ENCODE measurements around the gene CCDC40.
"Not testable (repeated sequence)": the region's sequence is repeated elsewhere in the genome, so short reads cannot be mapped to it uniquely, and the experiment has no call there.

The CCDC40 gene

DNA sequence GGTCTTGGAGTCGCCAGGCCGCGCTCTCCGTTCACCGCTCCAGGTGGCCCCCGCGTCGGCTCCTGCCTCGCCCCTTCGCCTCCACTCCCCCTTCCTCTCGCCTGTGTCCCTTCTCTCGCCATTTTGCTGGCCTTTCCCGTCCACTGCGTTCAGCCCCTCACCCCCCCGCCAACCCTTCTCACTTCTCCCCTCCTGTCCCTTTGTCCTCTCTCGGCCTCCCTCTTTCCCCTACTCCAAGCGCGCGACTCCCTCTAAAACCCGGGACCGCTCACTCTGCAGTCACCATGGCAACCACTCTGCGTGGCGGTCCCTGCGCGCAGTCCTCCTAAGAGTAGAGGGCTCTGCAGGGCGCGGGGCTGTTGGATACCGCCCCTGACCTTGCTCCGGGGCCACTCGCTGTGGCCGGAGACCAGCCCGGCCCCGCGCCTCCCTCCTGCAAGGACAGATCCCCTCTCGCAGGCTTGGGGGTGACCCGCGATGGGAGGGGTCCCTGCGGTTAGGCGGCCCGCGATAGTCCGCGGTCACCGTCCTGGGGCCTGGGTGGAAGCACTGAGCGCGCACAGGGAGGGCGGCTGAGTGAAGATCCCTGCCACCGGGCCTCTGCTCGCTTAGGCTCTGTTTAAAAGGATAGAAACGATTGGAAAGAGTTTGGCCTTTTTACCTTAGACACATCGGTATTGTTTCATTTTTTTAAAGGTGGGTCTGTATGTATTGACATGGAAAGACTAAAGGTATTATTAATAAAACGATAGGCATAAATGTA, 454 bp downstream of the CCDC40 start:
- in situ Hi-C loops (cut with MboI; ENCODE audit: low sequenced_read_pairs): no loop called here

DNA sequence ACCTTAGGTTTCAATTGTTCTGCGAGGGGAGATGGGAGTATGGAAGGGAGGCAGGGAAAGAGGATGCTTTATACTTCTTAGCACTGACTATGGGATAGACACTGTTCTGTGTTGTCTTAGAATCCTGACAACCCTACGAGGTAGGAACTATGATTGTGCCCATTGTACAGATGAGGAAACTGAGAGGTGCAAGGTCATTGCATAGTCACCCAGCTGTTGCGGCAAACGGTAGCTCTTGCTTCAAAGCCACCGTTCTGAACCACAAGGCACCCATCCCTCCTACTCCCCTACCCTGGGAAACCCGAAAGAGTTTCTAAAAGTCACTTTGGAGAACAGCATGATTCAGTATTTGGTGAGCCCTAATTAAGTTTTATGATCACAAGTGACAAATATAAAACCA, 7.5 kb downstream of the CCDC40 start:
- in situ Hi-C loops (cut with MboI; ENCODE audit: low sequenced_read_pairs): no loop called here

DNA sequence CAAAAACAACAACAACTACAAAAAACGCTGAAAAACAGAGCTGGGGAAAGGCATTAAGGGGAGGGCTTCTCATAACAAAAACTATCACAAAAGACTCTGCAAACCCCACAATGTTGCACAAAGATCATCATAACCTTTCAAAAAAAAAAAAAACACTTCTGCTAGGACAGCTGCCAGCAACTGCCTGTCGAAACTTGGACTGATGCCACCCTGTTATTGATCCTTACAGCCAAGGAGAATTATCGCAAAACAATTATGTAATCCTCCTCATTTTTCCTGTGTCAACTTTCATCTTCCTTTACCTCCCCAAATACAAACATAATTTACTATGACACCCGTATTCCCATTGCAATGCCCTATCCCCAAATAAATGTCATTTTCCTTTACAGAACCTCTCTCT, 9.3 kb downstream of the CCDC40 start:
- in situ Hi-C loops (cut with MboI; ENCODE audit: low sequenced_read_pairs): no loop called here

DNA sequence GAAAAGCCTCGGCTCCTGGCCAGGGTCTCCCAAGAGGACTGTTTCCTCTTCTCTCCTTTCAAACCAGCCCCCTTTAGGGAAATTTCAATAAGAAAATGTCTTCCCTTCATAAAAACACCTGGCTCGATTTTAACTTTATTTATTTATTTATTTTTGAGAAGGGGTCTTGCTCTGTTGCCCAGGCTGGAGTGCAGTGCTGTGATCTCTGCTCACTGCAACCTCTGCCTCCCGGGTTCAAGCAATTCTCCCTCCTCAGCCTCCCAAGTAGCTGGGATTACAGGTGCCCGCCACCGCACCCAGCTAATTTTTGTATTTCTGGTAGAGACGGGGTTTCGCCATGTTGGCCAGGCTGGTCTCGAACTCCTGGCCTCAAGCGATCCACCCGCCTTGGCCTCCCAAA, 10.3 kb downstream of the CCDC40 start:
- in situ Hi-C loops (cut with MboI; ENCODE audit: low sequenced_read_pairs): not testable (repeated sequence)

DNA sequence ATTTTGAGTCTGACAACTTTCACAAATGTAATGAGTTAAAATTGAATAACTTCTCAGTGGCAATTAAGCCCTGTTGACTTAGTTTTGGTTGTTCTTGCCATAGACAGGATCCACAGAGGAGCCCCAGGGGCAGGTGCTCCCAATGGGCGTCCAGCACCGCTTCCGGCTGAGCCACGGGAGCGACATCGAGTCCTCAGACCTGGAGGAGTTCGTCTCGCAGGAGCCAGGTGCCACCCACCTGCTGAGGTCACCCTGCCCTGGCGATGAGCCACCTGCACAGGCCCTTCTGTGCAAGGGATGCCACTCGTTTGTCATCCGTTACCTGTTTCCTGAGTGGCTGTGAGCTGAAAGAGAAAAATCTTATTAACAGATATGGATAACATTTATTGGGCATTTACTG, 10.7 kb downstream of the CCDC40 start:
- in situ Hi-C loops (cut with MboI; ENCODE audit: low sequenced_read_pairs): no loop called here

DNA sequence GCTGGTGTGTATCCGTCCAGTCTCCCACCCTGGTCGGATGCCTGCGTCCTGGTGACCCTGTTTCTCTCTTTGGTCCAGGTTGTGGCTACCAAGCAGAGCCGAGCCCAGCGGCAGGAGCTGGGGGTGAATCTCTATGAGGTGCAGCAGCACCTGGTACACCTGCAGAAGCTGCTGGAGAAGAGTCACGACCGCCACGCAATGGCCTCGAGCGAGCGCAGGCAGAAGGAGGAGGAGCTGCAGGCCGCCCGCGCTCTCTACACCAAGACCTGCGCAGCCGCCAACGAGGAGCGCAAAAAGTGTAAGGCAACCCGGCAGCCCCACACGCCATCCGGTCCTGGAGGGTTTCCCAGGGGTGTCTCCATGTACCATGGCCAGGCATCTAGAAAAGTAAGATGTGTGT, 13.5 kb downstream of the CCDC40 start:
- in situ Hi-C loops (cut with MboI; ENCODE audit: low sequenced_read_pairs): no loop called here

DNA sequence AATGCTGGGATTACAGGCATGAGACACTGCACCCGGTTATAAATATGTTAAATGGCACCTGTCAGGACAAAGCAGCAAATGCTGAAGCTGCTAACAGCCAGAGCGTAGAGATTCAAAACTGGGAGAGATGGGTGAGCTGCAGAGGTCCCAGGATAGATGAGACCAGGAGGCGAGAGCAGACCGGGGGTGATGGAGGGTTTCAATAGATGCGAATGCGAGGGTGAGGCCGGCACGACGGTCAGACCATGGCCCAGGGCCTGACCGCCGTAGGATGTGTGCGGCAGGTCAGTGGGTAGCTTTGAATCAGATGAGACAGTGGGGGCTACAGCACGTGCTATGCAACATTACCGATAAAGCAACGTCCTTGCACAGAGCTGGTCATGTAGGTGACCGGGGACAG, 14.3 kb downstream of the CCDC40 start:
- in situ Hi-C loops (cut with MboI; ENCODE audit: low sequenced_read_pairs): no loop called here

DNA sequence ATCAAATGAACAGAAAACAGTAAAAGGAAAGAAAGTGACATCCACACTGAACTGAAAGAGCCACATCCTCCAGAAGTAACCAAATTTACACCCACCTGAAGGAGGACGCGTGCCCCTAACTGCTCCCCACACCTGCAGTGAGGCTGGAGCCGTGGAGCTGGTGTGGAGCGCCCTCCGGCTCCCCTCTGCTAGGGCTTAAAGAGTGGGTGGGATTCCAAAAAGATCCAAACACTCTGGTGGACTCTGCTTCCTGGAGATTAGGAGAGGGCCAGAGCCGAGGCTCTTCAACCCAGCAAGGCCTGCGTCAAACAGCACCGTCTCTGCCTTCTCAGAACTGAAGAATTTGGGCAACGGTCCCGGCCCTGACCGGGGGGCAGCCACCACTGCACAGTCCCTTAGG, 15.2 kb downstream of the CCDC40 start:
- in situ Hi-C loops (cut with MboI; ENCODE audit: low sequenced_read_pairs): no loop called here

DNA sequence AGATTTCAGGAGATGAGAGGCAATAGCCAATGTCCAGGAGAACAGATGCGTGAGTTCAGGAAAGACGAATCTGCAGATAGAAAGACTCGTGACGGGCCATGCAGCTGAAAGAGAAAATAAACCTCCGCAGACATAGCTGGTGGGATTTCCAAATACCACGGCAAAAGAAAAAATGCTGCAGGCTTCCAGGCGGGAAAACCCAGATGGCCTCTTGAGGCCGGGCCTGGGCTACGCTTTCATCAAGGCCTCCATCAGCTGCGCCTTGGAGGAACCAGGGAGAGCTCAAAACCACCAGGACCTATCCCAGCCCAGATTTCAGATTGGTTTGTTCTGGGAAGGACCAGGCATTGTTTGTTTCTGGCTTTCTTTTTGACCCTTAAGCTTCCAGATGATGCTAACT, 16.7 kb downstream of the CCDC40 start:
- in situ Hi-C loops (cut with MboI; ENCODE audit: low sequenced_read_pairs): no loop called here

DNA sequence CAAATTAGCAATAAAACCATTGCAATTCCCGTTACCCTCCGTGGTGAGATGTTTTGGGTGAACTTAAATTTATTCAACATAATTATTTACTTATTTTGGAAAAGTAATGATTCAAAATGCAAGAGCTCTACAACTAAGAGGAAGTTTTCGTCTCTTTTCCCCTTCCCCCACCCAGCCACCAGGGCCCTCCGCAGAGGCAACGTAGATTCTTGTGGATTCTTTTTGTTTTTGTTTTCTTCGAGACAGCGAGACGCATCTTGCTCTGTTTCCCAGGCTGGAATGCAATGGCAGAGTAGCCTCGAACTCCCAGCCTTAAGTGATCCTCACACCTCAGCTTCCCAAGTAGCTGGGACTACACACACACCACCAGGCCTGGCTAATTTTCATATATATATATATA, 19.2 kb downstream of the CCDC40 start:
- in situ Hi-C loops (cut with MboI; ENCODE audit: low sequenced_read_pairs): no loop called here

DNA sequence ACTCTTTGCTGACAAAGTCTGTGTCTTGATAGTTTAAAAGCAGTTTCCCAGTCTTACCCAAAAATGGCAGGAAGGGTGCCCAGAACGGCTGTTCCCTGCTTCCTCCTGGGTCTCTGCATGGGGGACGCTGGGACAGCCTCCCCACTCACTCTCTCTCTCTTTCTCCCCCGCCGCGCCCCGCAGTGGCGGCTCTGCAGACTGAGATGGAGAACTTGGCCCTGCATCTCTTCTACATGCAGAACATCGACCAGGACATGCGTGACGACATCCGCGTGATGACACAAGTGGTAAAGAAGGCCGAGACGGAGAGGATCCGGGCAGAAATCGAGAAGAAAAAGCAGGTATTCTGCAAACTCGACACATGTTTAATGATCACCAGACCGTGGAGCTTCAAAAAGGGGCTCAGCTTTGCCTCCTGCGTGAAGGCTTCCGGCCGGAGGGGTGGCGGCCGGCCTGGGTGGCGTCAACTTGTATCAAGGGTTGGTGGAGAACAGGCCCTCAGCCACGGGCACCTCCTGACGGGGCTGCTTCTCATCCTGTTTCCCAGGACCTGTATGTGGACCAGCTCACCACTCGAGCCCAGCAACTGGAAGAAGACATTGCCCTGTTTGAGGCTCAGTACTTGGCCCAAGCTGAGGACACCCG, 22.0 kb downstream of the CCDC40 start:
- in situ Hi-C loops (cut with MboI; ENCODE audit: low sequenced_read_pairs): no loop called here

DNA sequence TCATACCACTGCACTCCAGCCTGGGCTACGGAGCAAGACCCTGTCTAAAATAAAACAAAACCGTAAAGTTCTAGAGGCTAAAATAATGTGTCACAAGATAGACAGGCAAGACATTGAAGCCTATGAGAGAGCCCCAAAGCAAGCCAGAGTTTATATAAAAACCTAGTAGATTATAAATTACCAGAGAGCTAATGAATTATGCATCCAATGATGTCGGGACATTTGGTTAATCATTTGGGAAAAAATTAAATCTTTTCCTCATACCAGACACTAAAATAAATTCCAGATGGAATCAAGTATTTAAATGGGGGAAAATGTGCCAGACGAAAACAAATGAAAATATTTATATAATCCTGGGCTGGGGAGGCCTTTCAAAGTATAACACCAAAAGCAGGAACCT, 24.2 kb downstream of the CCDC40 start:
- in situ Hi-C loops (cut with MboI; ENCODE audit: low sequenced_read_pairs): no loop called here

DNA sequence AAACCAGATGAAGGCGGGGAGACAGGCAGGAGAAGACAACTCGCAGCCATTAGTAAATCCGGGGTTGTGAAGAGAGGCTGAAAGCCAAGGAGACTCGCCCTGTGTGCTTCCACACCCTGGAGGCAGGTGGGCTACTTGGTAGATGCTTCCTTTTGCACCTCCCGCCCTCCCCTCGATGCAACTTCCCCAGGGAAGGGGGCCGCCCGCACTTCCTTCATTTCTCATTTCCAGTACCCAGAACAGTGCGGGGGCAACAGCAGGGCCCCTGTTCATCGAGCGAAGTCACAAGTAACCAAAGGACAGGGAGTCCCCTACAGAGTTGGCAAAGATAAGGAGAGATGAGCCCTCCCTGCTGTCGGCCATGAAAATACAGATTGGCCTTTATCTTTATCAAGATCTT, 25.0 kb downstream of the CCDC40 start:
- in situ Hi-C loops (cut with MboI; ENCODE audit: low sequenced_read_pairs): no loop called here

DNA sequence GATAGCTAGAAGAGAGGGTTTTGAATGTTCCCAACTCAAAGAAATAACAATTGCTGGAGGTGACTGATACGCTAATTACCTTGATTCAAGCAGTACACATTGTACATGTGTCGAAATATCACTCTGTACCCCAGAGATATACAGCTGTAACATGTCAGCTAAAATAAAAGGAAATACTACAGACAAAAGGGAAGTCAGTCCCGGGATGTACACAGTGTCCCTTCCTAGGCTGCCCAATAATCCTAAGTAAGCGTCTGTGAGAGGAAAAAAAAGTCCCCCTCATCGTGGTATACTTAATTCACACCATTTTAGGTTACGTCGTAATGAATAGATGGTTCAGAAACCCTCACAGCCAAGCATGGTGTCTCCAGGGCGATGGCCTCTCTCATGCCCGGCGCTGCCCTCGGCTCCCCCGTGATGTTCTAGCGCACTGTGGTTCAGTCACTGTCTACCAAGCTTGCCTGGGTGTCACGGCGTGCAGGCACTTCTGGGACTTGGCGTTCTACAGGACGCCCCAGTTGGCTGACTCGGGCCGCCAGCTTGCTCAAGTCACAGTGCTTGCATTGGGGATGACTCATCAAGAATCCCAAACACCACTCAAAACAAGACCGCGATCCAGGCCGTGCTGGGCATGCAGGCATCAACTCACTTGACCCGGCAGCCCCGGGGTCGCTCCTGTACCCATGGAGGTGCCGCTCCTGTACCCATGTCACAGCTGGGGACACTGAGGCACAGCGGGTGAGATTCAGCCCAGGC, 27.6 kb downstream of the CCDC40 start:
- in situ Hi-C loops (cut with MboI; ENCODE audit: low sequenced_read_pairs): no loop called here

DNA sequence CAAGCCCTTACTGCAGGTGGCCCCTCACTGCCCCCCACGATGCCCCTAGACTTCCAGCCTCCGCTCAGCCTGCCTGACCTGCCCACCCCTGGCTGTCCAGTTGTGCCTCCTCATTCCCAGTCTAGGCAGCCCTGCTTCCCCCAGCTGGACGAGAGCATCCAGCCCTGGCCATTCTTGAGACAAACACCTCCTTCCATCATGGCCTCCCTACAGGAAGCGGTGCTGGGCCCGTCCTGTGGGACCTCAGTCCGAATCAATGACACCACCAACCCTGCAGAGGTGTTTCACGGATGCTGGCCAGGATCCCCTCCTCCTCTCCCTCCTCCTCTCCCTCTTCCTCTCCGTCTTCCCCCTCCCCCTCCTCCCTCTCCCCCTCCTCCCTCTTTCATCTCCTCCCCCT, 28.3 kb downstream of the CCDC40 start:
- in situ Hi-C loops (cut with MboI; ENCODE audit: low sequenced_read_pairs): no loop called here

DNA sequence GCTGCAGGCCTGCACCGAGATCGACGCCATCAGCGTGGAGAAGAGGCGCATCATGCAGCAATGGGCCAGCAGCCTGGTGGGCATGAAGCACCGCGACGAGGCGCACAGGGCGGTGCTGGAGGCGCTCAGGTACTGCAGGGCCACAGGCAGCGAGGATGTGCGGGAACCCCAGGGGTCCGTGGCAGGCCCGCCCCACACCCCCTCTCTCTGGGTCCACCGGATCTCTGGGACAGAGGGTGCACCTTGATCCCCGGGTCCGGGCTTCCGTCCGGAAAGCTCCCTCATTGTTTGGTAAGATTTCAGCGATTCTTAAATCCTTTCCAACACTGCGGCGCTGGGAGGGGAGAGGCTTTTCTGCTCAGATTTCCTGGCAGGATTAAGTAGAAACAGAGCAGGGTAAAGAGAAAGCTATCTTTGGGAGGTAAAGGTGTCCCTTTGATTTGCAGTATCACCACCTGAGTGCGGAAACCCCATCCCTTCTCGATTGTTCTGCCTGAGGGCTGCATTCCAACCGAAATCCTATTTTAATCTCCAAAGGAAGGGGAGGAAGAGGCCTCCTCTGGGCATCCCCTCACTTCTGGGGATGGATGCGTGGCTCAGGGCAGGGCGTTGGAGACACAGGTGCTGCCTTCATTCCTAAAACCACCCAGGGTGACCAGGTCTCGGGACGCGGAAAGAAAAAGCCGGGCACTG, 29.2 kb downstream of the CCDC40 start:
- in situ Hi-C loops (cut with MboI; ENCODE audit: low sequenced_read_pairs): no loop called here

DNA sequence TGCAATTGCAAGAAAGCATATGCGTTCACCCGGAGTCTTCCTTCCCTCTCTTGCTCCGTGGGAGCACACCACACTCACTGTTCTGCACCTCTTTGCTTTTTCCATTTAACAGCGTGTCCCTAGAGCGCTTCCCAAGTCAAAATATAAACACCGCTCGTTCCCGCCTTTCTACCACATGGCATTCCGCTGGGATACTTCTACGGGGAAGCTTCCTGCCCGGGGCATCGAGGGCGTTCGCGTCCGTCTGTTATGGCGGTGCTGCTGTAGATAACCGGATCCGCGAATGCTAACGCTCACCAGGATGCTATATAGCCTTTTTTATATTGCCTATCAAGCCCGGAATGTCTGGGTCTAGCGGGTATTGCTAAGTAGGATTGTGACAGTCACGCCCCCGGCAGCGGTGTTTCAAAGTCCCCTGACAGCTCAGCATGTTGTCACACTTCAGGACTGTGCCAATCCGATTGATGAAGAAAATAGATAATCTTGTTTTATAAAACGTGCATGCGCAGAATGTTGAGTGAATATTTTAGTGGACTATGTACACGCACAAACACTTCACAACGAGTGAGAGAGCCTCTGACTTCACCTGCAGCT, 31.0 kb downstream of the CCDC40 start:
- in situ Hi-C loops (cut with MboI; ENCODE audit: low sequenced_read_pairs): no loop called here

DNA sequence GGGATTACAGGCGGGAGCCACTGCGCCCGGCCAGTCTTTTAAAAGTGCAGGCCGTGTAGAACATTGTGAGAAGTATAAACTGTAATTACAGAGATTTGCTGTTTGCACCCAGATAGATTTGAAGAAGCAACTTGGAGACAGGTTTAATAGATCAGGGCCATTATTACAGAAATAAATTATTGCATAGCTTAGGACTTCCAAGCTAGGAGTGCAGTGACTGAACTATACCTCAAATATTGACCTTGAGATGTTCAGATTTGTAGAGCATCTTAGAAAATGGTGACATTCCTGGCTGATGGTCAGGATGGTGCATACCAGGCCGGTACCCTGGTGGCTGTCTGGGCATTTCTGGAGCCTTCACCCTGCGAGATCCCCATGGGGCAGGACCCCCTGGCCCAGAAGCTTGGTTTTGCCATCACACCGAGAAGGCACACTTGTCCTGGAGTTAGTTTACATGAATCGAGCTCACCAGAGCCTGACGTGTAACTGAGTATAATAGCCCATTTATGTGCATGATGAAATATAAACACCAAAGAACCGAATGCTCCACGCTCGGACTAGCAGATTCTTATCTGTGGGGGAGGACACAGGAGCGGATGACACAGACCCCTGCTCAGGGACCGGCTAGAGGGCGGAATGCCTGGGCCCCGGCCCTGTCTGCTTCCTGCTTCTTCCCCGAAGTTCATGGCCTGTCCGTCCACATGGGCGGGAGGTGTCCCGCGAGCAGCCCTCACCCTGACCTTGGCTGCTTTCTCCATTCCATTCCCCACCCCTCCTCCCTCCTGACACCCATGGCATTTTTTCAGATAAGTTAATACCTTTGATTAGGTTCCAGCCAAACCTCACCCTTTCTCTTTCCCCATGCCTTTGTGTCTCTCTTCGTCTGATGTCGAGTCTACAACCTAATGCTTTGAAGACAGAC, 32.1 kb downstream of the CCDC40 start:
- in situ Hi-C loops (cut with MboI; ENCODE audit: low sequenced_read_pairs): no loop called here

DNA sequence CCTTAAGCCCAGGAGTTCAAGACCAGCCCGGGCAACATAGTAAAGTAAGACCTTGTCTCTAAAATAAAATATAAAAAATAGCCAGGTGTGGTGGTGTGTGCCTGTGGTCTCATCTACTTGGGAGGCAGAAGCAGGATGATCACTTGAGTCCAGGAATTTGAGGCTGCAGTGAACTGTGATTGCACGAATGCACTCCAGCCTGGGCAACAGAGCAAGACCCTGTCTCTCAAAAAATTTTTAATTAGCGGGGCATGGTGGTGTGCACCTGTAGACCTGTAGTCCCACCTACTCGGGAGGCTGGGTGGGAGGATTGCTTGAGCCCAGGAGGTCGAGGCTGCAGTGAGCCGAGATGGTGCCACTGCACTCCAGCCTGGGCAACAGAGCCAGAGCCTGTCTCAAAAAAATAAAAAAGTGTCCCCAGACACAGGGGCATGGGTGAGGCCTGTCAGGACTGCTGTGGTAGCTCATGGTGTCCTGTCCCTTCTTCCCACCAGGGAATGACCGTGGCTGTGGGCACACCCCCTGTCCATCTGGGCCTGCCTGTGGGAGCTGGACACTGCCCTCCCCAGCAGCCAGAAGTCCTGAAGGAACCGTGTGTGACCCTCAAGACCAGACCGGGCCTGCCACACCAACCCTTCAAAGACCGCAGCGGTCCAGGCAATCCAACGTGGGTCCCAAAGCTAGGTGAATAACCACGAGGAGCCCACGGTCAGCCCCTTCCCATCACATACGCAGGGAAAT, 34.1 kb downstream of the CCDC40 start:
- in situ Hi-C loops (cut with MboI; ENCODE audit: low sequenced_read_pairs): no loop called here
